HG03342 (cell line): Measurements from ENCODE around the gene IKBIP.
"Not testable (repeated sequence)": the region's sequence is repeated elsewhere in the genome, so short reads cannot be mapped to it uniquely, and the experiment has no call there.

ENCODE experiments used
- ATAC-seq: cut with Tn5 transposase; IDR thresholded peaks from one replicate; pipeline ENCODE4 v1.9.1; 2021; ENCODE audit warnings: mild to moderate bottlenecking, moderate library complexity; ENCODE audit not compliant: unreplicated experiment

IKBIP gene

GRCh38 chr12:98644712-98645571 lies at the start of gene IKBIP, which contains the start of gene APAF1:
TSS of gene IKBIP (minus strand) at chr12:98644788. CDS start at chr12:98644701, 87 bp downstream.
TSS of gene APAF1 (plus strand) at chr12:98645290. CDS start at chr12:98648360, 3,070 bp downstream.
- ATAC-seq, result peak; percentile 85

GRCh38 chr12:98691351-98691750 lies 46.8 kb upstream of the IKBIP start:
- no peak for ATAC-seq

GRCh38 chr12:98686603-98687002 lies 42.0 kb upstream of the IKBIP start:
- ATAC-seq, result no peak

GRCh38 chr12:98684199-98684598 lies 39.6 kb upstream of the IKBIP start:
- ATAC-seq, result no peak

- ATAC-seq, result no peak
Measured at GRCh38 chr12:98679611-98680005, 35.0 kb upstream of the IKBIP start.

GRCh38 chr12:98678946-98679610 lies 34.5 kb upstream of the IKBIP start:
- ATAC-seq, result no peak

- ATAC-seq, result no peak
Measured at GRCh38 chr12:98678236-98678945, 33.8 kb upstream of the IKBIP start.

GRCh38 chr12:98674841-98675240 lies 30.3 kb upstream of the IKBIP start:
- no peak for ATAC-seq

GRCh38 chr12:98671459-98671858 lies 26.9 kb upstream of the IKBIP start:
- no peak for ATAC-seq

- no peak for ATAC-seq
Measured at GRCh38 chr12:98669751-98670150, 25.2 kb upstream of the IKBIP start.

GRCh38 chr12:98660521-98660920 lies 15.9 kb upstream of the IKBIP start:
- ATAC-seq, result no peak

- peak; percentile 63 for ATAC-seq
Measured at GRCh38 chr12:98656289-98657101, 11.9 kb upstream of the IKBIP start.

- peak; percentile 52 for ATAC-seq
Measured at GRCh38 chr12:98653866-98654493, 9.4 kb upstream of the IKBIP start.

GRCh38 chr12:98651328-98651727 lies 6.7 kb upstream of the IKBIP start:
- no peak for ATAC-seq

GRCh38 chr12:98646294-98647090 lies 1.9 kb upstream of the IKBIP start:
- no peak for ATAC-seq

- ATAC-seq, result peak; percentile 0
Measured at GRCh38 chr12:98645572-98646067, 1.0 kb upstream of the IKBIP start.

- ATAC-seq, result peak; percentile 23
Measured at GRCh38 chr12:98644433-98644711, 216 bp downstream of the IKBIP start.

GRCh38 chr12:98642801-98643200 lies 1.8 kb downstream of the IKBIP start:
- not testable (repeated sequence) for ATAC-seq

- ATAC-seq, result no peak
Measured at GRCh38 chr12:98639491-98639890, 5.1 kb downstream of the IKBIP start.
